ENCODE measurements around the gene BMPR1B.

BMPR1B gene

GRCh38 chr4:94905511-94905910 is 147.8 kb downstream of the BMPR1B start:
- DNase-seq (ENCODE audit: extremely low read depth in 1 of 2, low read depth in 1 of 2) = no peak

GRCh38 chr4:94909645-94910044 is 151.9 kb downstream of the BMPR1B start:
- no peak for DNase-seq (ENCODE audit: extremely low read depth in 1 of 2, low read depth in 1 of 2)

- no peak for DNase-seq (ENCODE audit: extremely low read depth in 1 of 2, low read depth in 1 of 2)
Observed at GRCh38 chr4:94911106-94911505, 153.4 kb downstream of the BMPR1B start.

- no peak for DNase-seq (ENCODE audit: extremely low read depth in 1 of 2, low read depth in 1 of 2)
Observed at GRCh38 chr4:94912606-94913005, 154.9 kb downstream of the BMPR1B start.

GRCh38 chr4:94913316-94913715 is 155.6 kb downstream of the BMPR1B start:
- no peak for DNase-seq (ENCODE audit: extremely low read depth in 1 of 2, low read depth in 1 of 2)

- DNase-seq (ENCODE audit: extremely low read depth in 1 of 2, low read depth in 1 of 2) = no peak
Observed at GRCh38 chr4:94917146-94917545, 159.4 kb downstream of the BMPR1B start.

GRCh38 chr4:94918543-94918942 is 160.8 kb downstream of the BMPR1B start:
- no peak for DNase-seq (ENCODE audit: extremely low read depth in 1 of 2, low read depth in 1 of 2)

GRCh38 chr4:94920369-94920768 is 162.6 kb downstream of the BMPR1B start:
- no peak for DNase-seq (ENCODE audit: extremely low read depth in 1 of 2, low read depth in 1 of 2)

GRCh38 chr4:94924566-94924965 is 166.8 kb downstream of the BMPR1B start:
- no peak for DNase-seq (ENCODE audit: extremely low read depth in 1 of 2, low read depth in 1 of 2)

GRCh38 chr4:94925764-94926347 is 168.1 kb downstream of the BMPR1B start:
- DNase-seq (ENCODE audit: extremely low read depth in 1 of 2, low read depth in 1 of 2) = no peak

GRCh38 chr4:94926936-94927335 is 169.2 kb downstream of the BMPR1B start:
- no peak for DNase-seq (ENCODE audit: extremely low read depth in 1 of 2, low read depth in 1 of 2)

- no peak for DNase-seq (ENCODE audit: extremely low read depth in 1 of 2, low read depth in 1 of 2)
Observed at GRCh38 chr4:94927696-94928095, 169.9 kb downstream of the BMPR1B start.

- DNase-seq (ENCODE audit: extremely low read depth in 1 of 2, low read depth in 1 of 2) = no peak
Observed at GRCh38 chr4:94929696-94930095, 171.9 kb downstream of the BMPR1B start.

GRCh38 chr4:94931626-94932025 is 173.9 kb downstream of the BMPR1B start:
- no peak for DNase-seq (ENCODE audit: extremely low read depth in 1 of 2, low read depth in 1 of 2)

GRCh38 chr4:94932366-94932765 is 174.6 kb downstream of the BMPR1B start:
- DNase-seq (ENCODE audit: extremely low read depth in 1 of 2, low read depth in 1 of 2) = no peak

- DNase-seq (ENCODE audit: extremely low read depth in 1 of 2, low read depth in 1 of 2) = no peak
Observed at GRCh38 chr4:94933799-94934198, 176.0 kb downstream of the BMPR1B start.

- DNase-seq (ENCODE audit: extremely low read depth in 1 of 2, low read depth in 1 of 2) = no peak
Observed at GRCh38 chr4:94934201-94934600, 176.4 kb downstream of the BMPR1B start.

- no peak for DNase-seq (ENCODE audit: extremely low read depth in 1 of 2, low read depth in 1 of 2)
Observed at GRCh38 chr4:94934864-94935263, 177.1 kb downstream of the BMPR1B start.

GRCh38 chr4:94936854-94937253 is 179.1 kb downstream of the BMPR1B start:
- DNase-seq (ENCODE audit: extremely low read depth in 1 of 2, low read depth in 1 of 2) = no peak

- no peak for DNase-seq (ENCODE audit: extremely low read depth in 1 of 2, low read depth in 1 of 2)
Observed at GRCh38 chr4:94939791-94940519, 182.2 kb downstream of the BMPR1B start.

- no peak for DNase-seq (ENCODE audit: extremely low read depth in 1 of 2, low read depth in 1 of 2)
Observed at GRCh38 chr4:94940520-94940908, 182.8 kb downstream of the BMPR1B start.

GRCh38 chr4:94941706-94942105 is 184.0 kb downstream of the BMPR1B start:
- no peak for DNase-seq (ENCODE audit: extremely low read depth in 1 of 2, low read depth in 1 of 2)

GRCh38 chr4:94944726-94945125 is 187.0 kb downstream of the BMPR1B start:
- DNase-seq (ENCODE audit: extremely low read depth in 1 of 2, low read depth in 1 of 2) = no peak

All from stimulated activated CD8-positive, alpha-beta memory T cell treated with anti-CD3 and anti-CD28 coated beads, Interleukin-7, amount 100 ng/mL, for 48 hours (primary cell).